ENCODE results near the gene SOS1.

The SOS1 gene

DNA sequence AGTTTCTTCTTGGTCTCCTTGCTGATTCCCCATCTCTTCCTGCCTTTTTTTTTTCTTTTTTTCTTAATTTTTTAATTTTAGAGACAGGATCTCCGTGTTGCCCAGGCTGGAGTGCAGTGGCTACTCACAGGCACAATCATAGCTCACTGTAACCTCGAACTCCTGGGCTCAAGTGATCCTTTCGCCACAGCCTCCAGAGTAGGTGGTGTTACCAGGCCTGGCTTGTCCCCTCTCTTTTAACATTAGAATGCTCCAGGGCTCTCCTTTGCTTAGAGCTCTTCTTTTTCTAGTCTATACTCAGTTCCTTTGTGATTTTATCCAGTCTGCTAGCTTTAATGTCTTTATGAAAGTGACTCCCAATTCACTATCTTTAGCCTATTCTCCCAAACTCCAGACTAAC, 141.9 kb downstream of the SOS1 start:
- TF ChIP-seq, protein P1, sequence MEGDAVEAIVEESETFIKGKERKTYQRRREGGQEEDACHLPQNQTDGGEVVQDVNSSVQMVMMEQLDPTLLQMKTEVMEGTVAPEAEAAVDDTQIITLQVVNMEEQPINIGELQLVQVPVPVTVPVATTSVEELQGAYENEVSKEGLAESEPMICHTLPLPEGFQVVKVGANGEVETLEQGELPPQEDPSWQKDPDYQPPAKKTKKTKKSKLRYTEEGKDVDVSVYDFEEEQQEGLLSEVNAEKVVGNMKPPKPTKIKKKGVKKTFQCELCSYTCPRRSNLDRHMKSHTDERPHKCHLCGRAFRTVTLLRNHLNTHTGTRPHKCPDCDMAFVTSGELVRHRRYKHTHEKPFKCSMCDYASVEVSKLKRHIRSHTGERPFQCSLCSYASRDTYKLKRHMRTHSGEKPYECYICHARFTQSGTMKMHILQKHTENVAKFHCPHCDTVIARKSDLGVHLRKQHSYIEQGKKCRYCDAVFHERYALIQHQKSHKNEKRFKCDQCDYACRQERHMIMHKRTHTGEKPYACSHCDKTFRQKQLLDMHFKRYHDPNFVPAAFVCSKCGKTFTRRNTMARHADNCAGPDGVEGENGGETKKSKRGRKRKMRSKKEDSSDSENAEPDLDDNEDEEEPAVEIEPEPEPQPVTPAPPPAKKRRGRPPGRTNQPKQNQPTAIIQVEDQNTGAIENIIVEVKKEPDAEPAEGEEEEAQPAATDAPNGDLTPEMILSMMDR (conservative IDR thresholded peaks at IDR 0.05; ENCODE audit: low read depth, low read length), result no peak

DNA sequence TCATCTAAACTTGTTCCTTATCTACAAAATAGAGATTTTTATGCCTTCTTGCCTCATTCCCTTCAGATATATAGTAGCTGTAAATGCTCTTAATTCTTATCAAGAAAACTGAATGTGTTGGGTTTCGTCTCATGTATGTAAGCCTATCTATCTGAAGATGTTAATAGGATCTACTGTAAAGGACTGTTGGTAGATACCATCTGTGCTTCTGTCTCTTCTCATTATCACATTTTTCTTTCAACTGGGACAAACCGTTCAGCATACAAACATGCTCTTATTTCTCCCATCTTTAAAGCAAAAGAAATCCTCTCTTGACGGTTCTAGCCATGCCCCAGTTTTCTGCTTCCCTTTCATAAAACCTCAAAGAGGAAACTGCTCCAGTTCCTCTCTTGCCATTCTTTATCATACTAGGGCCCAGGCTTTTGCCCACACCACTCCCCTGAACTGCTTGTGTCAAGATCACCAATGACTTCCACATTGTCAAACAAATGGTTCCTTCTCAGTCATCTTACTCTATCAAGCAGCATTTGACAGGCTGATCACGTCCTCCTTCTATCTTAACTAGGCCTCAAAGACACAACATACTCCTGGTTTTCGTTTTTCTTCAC, 142.5 kb downstream of the SOS1 start:
- H2AFZ ChIP-seq (ENCODE audit: low read depth), result no peak overlapping the region
- TF ChIP-seq, protein P1 (conservative IDR thresholded peaks at IDR 0.05; ENCODE audit: low read depth, low read length), result no peak
- H3K9ac ChIP-seq, result no peak overlapping the region
- no peak overlapping the region for H3K27ac ChIP-seq
- H3K27me3 ChIP-seq (ENCODE audit: insufficient read depth, low read depth), result no peaks in the 10 kb centered on the region
- no peaks in the 10 kb centered on the region for H3K79me2 ChIP-seq (ENCODE audit: insufficient read depth, low read depth)
- no peaks in the 10 kb centered on the region for H3K4me1 ChIP-seq (ENCODE audit: low read depth, poor library complexity, severe bottlenecking)
- no peak overlapping the region for H3K4me2 ChIP-seq
- H3K36me3 ChIP-seq (ENCODE audit: insufficient read depth), result no peaks in the 10 kb centered on the region
- no peaks in the 10 kb centered on the region for H4K20me1 ChIP-seq (ENCODE audit: insufficient read depth)
- no peak overlapping the region for H3K4me3 ChIP-seq (IDR thresholded peaks at IDR 0.05; ENCODE audit: insufficient read depth, low read depth, low read length)

More for the DNA sequence above, 141.9 kb downstream of the SOS1 start:
- no peaks in the 10 kb centered on the region for H3K36me3 ChIP-seq (ENCODE audit: insufficient read depth)
- no peaks in the 10 kb centered on the region for H3K4me1 ChIP-seq (ENCODE audit: low read depth, poor library complexity, severe bottlenecking)
- H3K4me2 ChIP-seq, result no peak overlapping the region
- H3K4me3 ChIP-seq (IDR thresholded peaks at IDR 0.05; ENCODE audit: insufficient read depth, low read depth, low read length), result no peak overlapping the region
- H3K79me2 ChIP-seq (ENCODE audit: insufficient read depth, low read depth), result no peaks in the 10 kb centered on the region
- H2AFZ ChIP-seq (ENCODE audit: low read depth), result no peak overlapping the region
- no peak overlapping the region for H3K27ac ChIP-seq
- no peaks in the 10 kb centered on the region for H3K27me3 ChIP-seq (ENCODE audit: insufficient read depth, low read depth)
- no peak overlapping the region for H3K9ac ChIP-seq
- no peaks in the 10 kb centered on the region for H4K20me1 ChIP-seq (ENCODE audit: insufficient read depth)

DNA sequence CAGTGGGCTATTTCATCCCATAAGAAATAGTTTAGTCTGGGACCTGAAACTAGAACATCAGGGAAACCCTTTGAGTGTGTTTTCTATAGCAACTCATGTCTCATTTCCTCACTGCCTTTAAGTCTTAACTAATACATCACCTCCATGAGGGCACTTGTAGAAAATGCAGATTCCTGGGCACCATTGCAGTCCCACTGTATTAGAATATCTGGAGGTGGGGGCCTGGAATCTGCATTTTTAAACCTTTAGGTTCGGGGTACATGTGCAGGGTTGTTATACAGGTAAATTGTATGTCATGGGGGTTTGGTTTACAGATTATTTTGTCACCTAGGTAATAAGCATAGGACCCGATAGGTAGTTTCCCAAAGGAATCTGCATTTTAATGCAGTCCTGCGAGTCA, 143.8 kb downstream of the SOS1 start:
- H2AFZ ChIP-seq (ENCODE audit: low read depth), result no peak overlapping the region
- no peak overlapping the region for H3K9ac ChIP-seq
- no peak overlapping the region for H3K27ac ChIP-seq
- H3K4me2 ChIP-seq, result no peak overlapping the region
- H3K79me2 ChIP-seq (ENCODE audit: insufficient read depth, low read depth), result no peaks in the 10 kb centered on the region
- TF ChIP-seq, protein P1 (conservative IDR thresholded peaks at IDR 0.05; ENCODE audit: low read depth, low read length), result no peak
- no peak overlapping the region for H3K4me3 ChIP-seq (IDR thresholded peaks at IDR 0.05; ENCODE audit: insufficient read depth, low read depth, low read length)
- H4K20me1 ChIP-seq (ENCODE audit: insufficient read depth), result no peaks in the 10 kb centered on the region
- no peaks in the 10 kb centered on the region for H3K36me3 ChIP-seq (ENCODE audit: insufficient read depth)
- H3K4me1 ChIP-seq (ENCODE audit: low read depth, poor library complexity, severe bottlenecking), result no peaks in the 10 kb centered on the region
- no peaks in the 10 kb centered on the region for H3K27me3 ChIP-seq (ENCODE audit: insufficient read depth, low read depth)

DNA sequence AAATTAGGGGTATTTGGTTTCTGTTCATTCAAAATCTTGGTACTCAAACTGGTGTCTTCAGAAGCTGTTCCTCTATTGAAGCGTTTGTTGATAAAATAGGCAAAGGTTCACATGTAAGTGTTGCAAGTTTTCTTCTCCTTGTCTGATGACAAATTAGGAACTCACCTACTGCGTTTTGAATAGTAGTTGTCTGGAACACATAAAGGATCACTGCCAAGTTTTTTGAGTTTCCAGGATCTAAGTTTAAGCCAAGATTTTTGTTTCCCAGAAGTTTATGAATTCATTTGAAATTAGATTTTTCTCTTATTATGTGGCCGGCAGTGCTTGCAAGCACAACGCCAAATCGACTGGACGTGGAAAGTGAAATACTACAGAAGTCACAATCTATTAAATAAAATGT, 145.8 kb downstream of the SOS1 start:
- no peak overlapping the region for H2AFZ ChIP-seq (ENCODE audit: low read depth)

More for the DNA sequence above, 145.8 kb downstream of the SOS1 start:
- no peaks in the 10 kb centered on the region for H3K27me3 ChIP-seq (ENCODE audit: insufficient read depth, low read depth)
- H3K27ac ChIP-seq, result no peak overlapping the region
- TF ChIP-seq, protein P1 (conservative IDR thresholded peaks at IDR 0.05; ENCODE audit: low read depth, low read length), result no peak
- no peaks in the 10 kb centered on the region for H3K4me1 ChIP-seq (ENCODE audit: low read depth, poor library complexity, severe bottlenecking)
- H3K4me3 ChIP-seq (IDR thresholded peaks at IDR 0.05; ENCODE audit: insufficient read depth, low read depth, low read length), result no peak overlapping the region
- H3K36me3 ChIP-seq (ENCODE audit: insufficient read depth), result no peaks in the 10 kb centered on the region
- no peak overlapping the region for H3K9ac ChIP-seq
- no peak overlapping the region for H3K4me2 ChIP-seq
- H4K20me1 ChIP-seq (ENCODE audit: insufficient read depth), result no peaks in the 10 kb centered on the region
- no peaks in the 10 kb centered on the region for H3K79me2 ChIP-seq (ENCODE audit: insufficient read depth, low read depth)

Data from KMS-11 (cell line).